Endodermal cell (in vitro differentiated cells): ENCODE results near the gene TTC7B. TPM values are rescaled to one million over a fixed set of nuclear protein-coding genes. Genes with fewer than 3 reads are reported as not detected.

Source experiments
- DNase-seq: peaks from one replicate; pipeline ENCODE4 v3.0.0-alpha.2; 2017
- H3K27ac ChIP-seq: 2 replicates; pipeline ENCODE4 v1.5.1; 2013; ENCODE audit warnings: mild to moderate bottlenecking, low read depth, low read length, moderate library complexity
- H3K27me3 ChIP-seq: 2 replicates; pipeline ENCODE4 v1.6.1; 2013; ENCODE audit warnings: mild to moderate bottlenecking, low read length, moderate library complexity; ENCODE audit not compliant: insufficient read depth, control insufficient read depth, poor library complexity, severe bottlenecking
- H3K36me3 ChIP-seq: 2 replicates; pipeline ENCODE4 v1.7.0; 2013; ENCODE audit warnings: mild to moderate bottlenecking, low read length, moderate library complexity; ENCODE audit not compliant: control insufficient read depth, insufficient read depth
- H3K4me1 ChIP-seq: one replicate; pipeline ENCODE4 v1.7.0; 2013; ENCODE audit warnings: low read length; ENCODE audit not compliant: control insufficient read depth, insufficient read depth
- H3K4me3 ChIP-seq: 2 replicates; pipeline ENCODE4 v1.5.1; 2013; ENCODE audit warnings: mild to moderate bottlenecking, low read length, moderate library complexity
- H3K9ac ChIP-seq: 2 replicates; pipeline ENCODE4 v1.6.1; 2013; ENCODE audit warnings: mild to moderate bottlenecking, low read length, moderate library complexity; ENCODE audit not compliant: poor library complexity, severe bottlenecking; ENCODE audit errors: extremely low read depth
- H3K9me3 ChIP-seq: 2 replicates; pipeline ENCODE4 v1.6.1; 2013; ENCODE audit warnings: mild to moderate bottlenecking, low read length, moderate library complexity; ENCODE audit not compliant: control insufficient read depth
- H3K27ac Mint-ChIP-seq: 2 replicates; pipeline ENCODE4 v1.8.0; 2020; ENCODE audit warnings: mixed read lengths
- H3K27me3 Mint-ChIP-seq: 2 replicates; pipeline ENCODE4 v1.8.0; 2021; ENCODE audit warnings: mild to moderate bottlenecking, mixed read lengths; ENCODE audit not compliant: insufficient read depth
- H3K36me3 Mint-ChIP-seq: 2 replicates; pipeline ENCODE4 v1.8.0; 2020; ENCODE audit warnings: low read depth, mixed read lengths
- H3K4me1 Mint-ChIP-seq: 2 replicates; pipeline ENCODE4 v1.8.0; 2020; ENCODE audit warnings: mixed read lengths
- H3K4me3 Mint-ChIP-seq: 2 replicates; pipeline ENCODE4 v1.8.0; 2020; ENCODE audit warnings: mild to moderate bottlenecking, moderate library complexity, mixed read lengths
- H3K9me3 Mint-ChIP-seq: 2 replicates; pipeline ENCODE4 v1.8.0; 2020; ENCODE audit warnings: mild to moderate bottlenecking, mixed read lengths
- WGBS, 2 experiments: methylation state at CpG; one replicate each; pipeline versions ENCODE4 v1.1.5 to v1.1.7; 2013; ENCODE audit warnings: missing lambda C conversion rate in 2 of 2, mixed read lengths in 1 of 2; ENCODE audit not compliant: insufficient coverage in 1 of 2, insufficient read length in 1 of 2; 5-methylcytosine and 5-hydroxymethylcytosine counted together
- total RNA-seq, 2 donors: library from RNA; stranded (reverse); fragmentation: NEBNext Ultra II Directional in 1 of 2; extraction: Animal tissue kit (Norgen Biotek cat#: 25700) in 1 of 2; gene quantifications; 2 replicates in 1 of 2; 3 replicates in 1 of 2; pipeline ENCODE4 v1.2.1, GENCODE V29; 2021
- TF ChIP-seq, protein P1 (sequence below): fragments of 200-600 bp; sonication (generic); conservative IDR thresholded peaks from 2 replicates; pipeline ENCODE4 v1.5.0; 2021; ENCODE audit warnings: antibody characterized with exemption, mild to moderate bottlenecking

TTC7B gene
- total RNA-seq, 2 donors from 2014 or later: 51.3 to 62.6 TPM

DNA sequence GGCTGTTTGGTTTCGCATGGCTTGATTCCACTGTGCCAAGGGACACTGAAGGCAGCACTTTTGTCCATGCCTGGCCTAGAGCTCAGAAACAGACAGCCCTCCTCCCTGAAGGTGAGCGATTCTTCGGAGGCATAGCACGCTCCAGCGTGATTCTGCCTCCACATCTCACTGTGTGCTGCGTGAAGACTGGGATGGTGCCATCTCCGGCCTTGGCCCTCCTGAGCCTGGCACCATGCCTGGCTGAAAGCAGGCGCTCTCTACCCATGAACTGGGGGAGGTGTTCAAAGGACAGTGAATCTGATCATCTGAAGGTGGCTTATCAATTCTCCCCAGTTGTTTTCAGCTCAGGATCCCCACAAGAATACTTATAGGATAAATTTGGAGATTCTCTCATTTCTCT lies 187.4 kb downstream of the TTC7B start:
- Histone ChIP-seq H3K4me1 (no peaks in the 10 kb centered on the region), H3K27me3 (no peaks in the 10 kb centered on the region), H3K27ac (no peak overlapping the region), H3K36me3 (no peaks in the 10 kb centered on the region), H3K4me3 (no peak overlapping the region), H3K9me3 (no peaks in the 10 kb centered on the region), H3K9ac (no peak overlapping the region)
- Mint-ChIP-seq H3K4me3 (no peak overlapping the region), H3K27ac (no peak overlapping the region), H3K4me1 (peaks cover 12% of the 10 kb centered on the region), H3K9me3 (no peaks in the 10 kb centered on the region), H3K36me3 (no peaks in the 10 kb centered on the region), H3K27me3 (no peaks in the 10 kb centered on the region)
- WGBS, 2 experiments: 85 to 100% methylated on average over 2 to 8 of the region's 8 CpGs
- TF ChIP-seq, protein P1, sequence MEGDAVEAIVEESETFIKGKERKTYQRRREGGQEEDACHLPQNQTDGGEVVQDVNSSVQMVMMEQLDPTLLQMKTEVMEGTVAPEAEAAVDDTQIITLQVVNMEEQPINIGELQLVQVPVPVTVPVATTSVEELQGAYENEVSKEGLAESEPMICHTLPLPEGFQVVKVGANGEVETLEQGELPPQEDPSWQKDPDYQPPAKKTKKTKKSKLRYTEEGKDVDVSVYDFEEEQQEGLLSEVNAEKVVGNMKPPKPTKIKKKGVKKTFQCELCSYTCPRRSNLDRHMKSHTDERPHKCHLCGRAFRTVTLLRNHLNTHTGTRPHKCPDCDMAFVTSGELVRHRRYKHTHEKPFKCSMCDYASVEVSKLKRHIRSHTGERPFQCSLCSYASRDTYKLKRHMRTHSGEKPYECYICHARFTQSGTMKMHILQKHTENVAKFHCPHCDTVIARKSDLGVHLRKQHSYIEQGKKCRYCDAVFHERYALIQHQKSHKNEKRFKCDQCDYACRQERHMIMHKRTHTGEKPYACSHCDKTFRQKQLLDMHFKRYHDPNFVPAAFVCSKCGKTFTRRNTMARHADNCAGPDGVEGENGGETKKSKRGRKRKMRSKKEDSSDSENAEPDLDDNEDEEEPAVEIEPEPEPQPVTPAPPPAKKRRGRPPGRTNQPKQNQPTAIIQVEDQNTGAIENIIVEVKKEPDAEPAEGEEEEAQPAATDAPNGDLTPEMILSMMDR: no peak
- no peak for DNase-seq

DNA sequence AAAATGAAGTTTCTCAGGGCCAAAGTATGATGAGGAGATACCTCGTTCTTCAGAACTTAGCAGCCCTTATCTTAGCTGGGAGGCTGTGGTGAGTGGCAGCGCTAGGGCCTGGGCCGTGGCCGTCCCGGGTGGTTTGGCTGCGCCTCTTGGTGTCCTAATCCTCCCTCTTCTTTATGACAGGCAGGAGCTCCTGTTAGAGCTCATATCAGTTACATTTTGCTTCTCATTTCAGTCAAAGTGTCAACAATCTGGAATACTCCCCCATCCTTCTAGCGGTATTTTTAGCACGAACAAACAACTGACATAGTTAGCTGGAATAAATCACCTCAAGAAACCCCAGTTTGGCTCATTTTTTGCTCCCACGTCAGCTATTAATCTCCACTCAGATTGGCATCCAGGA lies 188.8 kb downstream of the TTC7B start:
- Histone ChIP-seq H3K27ac (no peak overlapping the region), H3K9me3 (no peaks in the 10 kb centered on the region), H3K4me3 (no peak overlapping the region), H3K9ac (no peak overlapping the region), H3K27me3 (no peaks in the 10 kb centered on the region), H3K4me1 (no peaks in the 10 kb centered on the region), H3K36me3 (no peaks in the 10 kb centered on the region)
- TF ChIP-seq, protein P1: no peak
- no peaks in the 10 kb centered on the region for H3K27me3 Mint-ChIP-seq
- H3K4me3 Mint-ChIP-seq: no peak overlapping the region
- H3K36me3 Mint-ChIP-seq: peaks cover 7% of the 10 kb centered on the region
- no peaks in the 10 kb centered on the region for H3K9me3 Mint-ChIP-seq
- no peak for DNase-seq
- H3K4me1 Mint-ChIP-seq: peaks cover 12% of the 10 kb centered on the region
- 94 to 96% methylated on average over 7 to 9 of the region's 9 CpGs for WGBS, 2 experiments
- no peak overlapping the region for H3K27ac Mint-ChIP-seq

DNA sequence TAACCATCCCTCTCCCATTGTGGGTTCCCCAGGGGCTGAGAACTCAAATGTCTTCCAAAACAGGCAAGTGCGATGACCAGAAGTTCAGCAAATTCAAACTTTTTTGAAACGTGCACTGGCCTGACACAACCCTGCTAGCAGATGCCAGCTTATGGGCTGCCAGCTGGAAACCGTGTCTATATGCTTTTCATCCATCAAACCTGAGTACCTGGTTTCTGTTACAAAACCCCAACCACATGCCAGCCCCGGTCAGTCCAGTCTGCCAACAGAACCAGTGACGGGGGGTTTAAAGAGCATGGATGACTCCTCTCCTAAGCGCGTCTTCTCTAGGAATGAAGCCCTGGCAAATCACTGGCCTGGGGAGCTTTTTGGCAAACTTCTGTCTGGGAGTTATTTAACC lies 189.7 kb downstream of the TTC7B start:
- 95% methylated on average over 6 to 7 of the region's 7 CpGs for whole genome bisulfite sequencing, 2 experiments
- peaks cover 12% of the 10 kb centered on the region for H3K4me1 Mint-ChIP-seq
- Histone ChIP-seq H3K4me1 (no peaks in the 10 kb centered on the region), H3K36me3 (no peaks in the 10 kb centered on the region), H3K27me3 (no peaks in the 10 kb centered on the region), H3K4me3 (no peak overlapping the region), H3K9ac (no peak overlapping the region), H3K9me3 (no peaks in the 10 kb centered on the region), H3K27ac (no peak overlapping the region)
- no peaks in the 10 kb centered on the region for H3K9me3 Mint-ChIP-seq
- TF ChIP-seq, protein P1: no peak
- H3K36me3 Mint-ChIP-seq: peaks cover 8% of the 10 kb centered on the region
- H3K27ac Mint-ChIP-seq: no peak overlapping the region
- no peaks in the 10 kb centered on the region for H3K27me3 Mint-ChIP-seq
- H3K4me3 Mint-ChIP-seq: no peak overlapping the region
- no peak for DNase-seq
